ENCODE results near the gene MGAT3. TPM values are rescaled to one million over a fixed set of nuclear protein-coding genes. Genes with fewer than 3 reads are reported as not detected.
A peak's percentile ranks its signal among the peaks of the same experiment; 100 is the strongest.
"Not testable (repeated sequence)": the region's sequence is repeated elsewhere in the genome, so short reads cannot be mapped to it uniquely, and the experiment has no call there.

The MGAT3 gene
- total and polyA plus RNA-seq, 2 donors (not counting 1 experiment from before 2014, with no cell fraction given): 11.1 to 27.8 TPM

- H3K4me3 Mint-ChIP-seq: no peak overlapping the region
- H3K4me3 ChIP-seq (ENCODE audit: control extremely low read depth in 1 of 5, extremely low read depth in 1 of 5, insufficient read depth in 1 of 5, low read depth in 2 of 5, low read length in 4 of 5): no peak overlapping the region
- TF ChIP-seq EZH2 (IDR thresholded peaks at IDR 0.05; ENCODE audit: borderline replicate concordance, insufficient read depth, low read depth, low read length, poor library complexity, severe bottlenecking) (no peak), CTCF (IDR thresholded peaks at IDR 0.05) (no peak)
- H3K79me2 ChIP-seq (ENCODE audit: control insufficient read depth, insufficient read depth, low read length): peaks cover 77% of the 10 kb centered on the region
- no peaks in the 10 kb centered on the region for H3K9me3 ChIP-seq (ENCODE audit: control extremely low read depth in 1 of 3, control insufficient read depth in 2 of 3, insufficient read depth in 1 of 3, low read length in 2 of 3)
- H3K27ac Mint-ChIP-seq: no peak overlapping the region
- ChIA-PET CTCF (interaction anchor here (0.6 to 1.2 kb wide), 3 partner anchors 79 to 119 kb away, joined by 3 to 4 read pairs (median 3); no protein-coding TSS in a partner anchor), POLR2A (no interaction called here)
- 80% methylated on average over 2 of the region's 4 CpGs for whole genome bisulfite sequencing (ENCODE audit: insufficient coverage)
- peaks cover 47% of the 10 kb centered on the region for H4K20me1 ChIP-seq (ENCODE audit: control insufficient read depth, insufficient read depth, low read length, poor library complexity, severe bottlenecking)
- H3K27me3 Mint-ChIP-seq: no peaks in the 10 kb centered on the region
- H3K9me3 Mint-ChIP-seq (ENCODE audit: insufficient read depth): no peaks in the 10 kb centered on the region
- H3K4me1 ChIP-seq (ENCODE audit: control insufficient read depth in 2 of 2, insufficient read depth in 2 of 2, low read length in 2 of 2): peaks cover 8 to 16% of the 10 kb centered on the region in 2 donors
- H3K36me3 ChIP-seq (replicated peaks in 1 of 2; ENCODE audit: control extremely low read depth in 1 of 2, control insufficient read depth in 1 of 2, extremely low read depth in 1 of 2, insufficient read depth in 2 of 2, low read length in 1 of 2): peaks cover 3 to 15% of the 10 kb centered on the region in 2 experiments
- DNase-seq: no peak
- no peak for ATAC-seq (ENCODE audit: low read depth)
- H3K9ac ChIP-seq (ENCODE audit: low read length): no peak overlapping the region
- H2AFZ ChIP-seq (ENCODE audit: insufficient read depth, low read depth, low read length, poor library complexity, severe bottlenecking): no peak overlapping the region
- no peak overlapping the region for H3K27ac ChIP-seq (ENCODE audit: low read length in 2 of 2)
- H3K4me2 ChIP-seq (replicated peaks; ENCODE audit: low read depth, low read length, poor library complexity, severe bottlenecking): no peak overlapping the region
- peaks cover 22% of the 10 kb centered on the region for H3K4me1 Mint-ChIP-seq
- no peaks in the 10 kb centered on the region for H3K27me3 ChIP-seq (replicated peaks in 1 of 4; ENCODE audit: control extremely low read depth in 1 of 4, control insufficient read depth in 3 of 4, insufficient read depth in 4 of 4, low read length in 3 of 4)
- intact Hi-C loops (cut with micrococcal nuclease): no loop called here
Measured at GRCh38 chr22:39410264-39410663, 46.5 kb upstream of the MGAT3 start.

GRCh38 chr22:39411828-39412365 is 44.9 kb upstream of the MGAT3 start:
- H3K27ac Mint-ChIP-seq; H3K9me3 Mint-ChIP-seq (ENCODE audit: insufficient read depth); ATAC-seq (ENCODE audit: low read depth); H3K27me3 ChIP-seq (replicated peaks in 1 of 4; ENCODE audit: control extremely low read depth in 1 of 4, control insufficient read depth in 3 of 4, insufficient read depth in 4 of 4, low read length in 3 of 4); DNase-seq; H3K4me3 Mint-ChIP-seq; intact Hi-C loops (cut with micrococcal nuclease); H3K4me2 ChIP-seq (replicated peaks; ENCODE audit: low read depth, low read length, poor library complexity, severe bottlenecking); H3K27me3 Mint-ChIP-seq; H3K4me3 ChIP-seq (ENCODE audit: control extremely low read depth in 1 of 5, extremely low read depth in 1 of 5, insufficient read depth in 1 of 5, low read depth in 2 of 5, low read length in 4 of 5); H3K9me3 ChIP-seq (ENCODE audit: control extremely low read depth in 1 of 3, control insufficient read depth in 2 of 3, insufficient read depth in 1 of 3, low read length in 2 of 3); H2AFZ ChIP-seq (ENCODE audit: insufficient read depth, low read depth, low read length, poor library complexity, severe bottlenecking); H3K9ac ChIP-seq (ENCODE audit: low read length): not testable (repeated sequence)
- Histone ChIP-seq H4K20me1 (ENCODE audit: control insufficient read depth, insufficient read depth, low read length, poor library complexity, severe bottlenecking) (peaks cover 48% of the 10 kb centered on the region), H3K27ac (ENCODE audit: low read length in 2 of 2) (peak overlapping the region in 1 of 2 donors; percentile 17), H3K4me1 (ENCODE audit: control insufficient read depth in 2 of 2, insufficient read depth in 2 of 2, low read length in 2 of 2) (peaks cover 8 to 16% of the 10 kb centered on the region in 2 donors), H3K36me3 (replicated peaks in 1 of 2; ENCODE audit: control extremely low read depth in 1 of 2, control insufficient read depth in 1 of 2, extremely low read depth in 1 of 2, insufficient read depth in 2 of 2, low read length in 1 of 2) (peaks cover 3 to 25% of the 10 kb centered on the region in 2 experiments), H3K79me2 (ENCODE audit: control insufficient read depth, insufficient read depth, low read length) (peaks cover 68% of the 10 kb centered on the region)
- CTCF ChIA-PET: interaction anchor here (2.3 kb wide), 1 partner anchor 13 kb away, joined by 11 read pairs; the partner anchor contains the start of gene TAB1
- WGBS (ENCODE audit: insufficient coverage): 78% methylated on average over 9 of the region's 11 CpGs
- peaks cover 19% of the 10 kb centered on the region for H3K4me1 Mint-ChIP-seq
- POLR2A ChIA-PET: interaction anchor here (1.0 kb wide), 1 partner anchor 108 kb away, joined by 3 read pairs; the partner anchor contains the start of gene ATF4

- H3K9me3 Mint-ChIP-seq (ENCODE audit: insufficient read depth); H3K27me3 ChIP-seq (replicated peaks in 1 of 4; ENCODE audit: control extremely low read depth in 1 of 4, control insufficient read depth in 3 of 4, insufficient read depth in 4 of 4, low read length in 3 of 4); H3K4me3 ChIP-seq (ENCODE audit: control extremely low read depth in 1 of 5, extremely low read depth in 1 of 5, insufficient read depth in 1 of 5, low read depth in 2 of 5, low read length in 4 of 5); ATAC-seq (ENCODE audit: low read depth); H3K9ac ChIP-seq (ENCODE audit: low read length); H3K27ac Mint-ChIP-seq; H2AFZ ChIP-seq (ENCODE audit: insufficient read depth, low read depth, low read length, poor library complexity, severe bottlenecking); POLR2A ChIA-PET; H3K27ac ChIP-seq (ENCODE audit: low read length in 2 of 2); H3K4me3 Mint-ChIP-seq; H3K4me2 ChIP-seq (replicated peaks; ENCODE audit: low read depth, low read length, poor library complexity, severe bottlenecking); intact Hi-C loops (cut with micrococcal nuclease); H3K9me3 ChIP-seq (ENCODE audit: control extremely low read depth in 1 of 3, control insufficient read depth in 2 of 3, insufficient read depth in 1 of 3, low read length in 2 of 3); DNase-seq; H3K27me3 Mint-ChIP-seq: not testable (repeated sequence)
- H3K4me1 Mint-ChIP-seq: peaks cover 15% of the 10 kb centered on the region
- H4K20me1 ChIP-seq (ENCODE audit: control insufficient read depth, insufficient read depth, low read length, poor library complexity, severe bottlenecking): peaks cover 37% of the 10 kb centered on the region
- peaks cover under 1 to 36% of the 10 kb centered on the region in 2 experiments for H3K36me3 ChIP-seq (replicated peaks in 1 of 2; ENCODE audit: control extremely low read depth in 1 of 2, control insufficient read depth in 1 of 2, extremely low read depth in 1 of 2, insufficient read depth in 2 of 2, low read length in 1 of 2)
- CTCF ChIA-PET: interaction anchor here (0.7 to 2.3 kb wide), 2 partner anchors 14 to 1559 kb away, joined by 3 to 11 read pairs; partner anchors contain the start of gene TAB1
- WGBS (ENCODE audit: insufficient coverage): 100% methylated on average over 4 of the region's 7 CpGs
- peaks cover 8 to 16% of the 10 kb centered on the region in 2 donors for H3K4me1 ChIP-seq (ENCODE audit: control insufficient read depth in 2 of 2, insufficient read depth in 2 of 2, low read length in 2 of 2)
- peaks cover 56% of the 10 kb centered on the region for H3K79me2 ChIP-seq (ENCODE audit: control insufficient read depth, insufficient read depth, low read length)
Measured at GRCh38 chr22:39413204-39413603, 43.6 kb upstream of the MGAT3 start.
